Fibroblast of mammary gland (primary cell): ENCODE results near the gene MRPL4.

Source experiments
- DNase-seq: peaks from one replicate; pipeline ENCODE4 v3.0.0-alpha.2; 2010; ENCODE audit warnings: low read depth
- H3K4me3 ChIP-seq: 2 replicates; pipeline ENCODE4 v1.5.1; 2011; ENCODE audit warnings: low read depth, mild to moderate bottlenecking, low read length, moderate library complexity; ENCODE audit not compliant: control insufficient read depth
- TF ChIP-seq, protein P1 (sequence below): conservative IDR thresholded peaks from 2 replicates; pipeline ENCODE4 v1.5.1; 2011; ENCODE audit warnings: low read depth, low read length, inconsistent platforms; ENCODE audit not compliant: control insufficient read depth, insufficient read depth

The MRPL4 gene

DNA sequence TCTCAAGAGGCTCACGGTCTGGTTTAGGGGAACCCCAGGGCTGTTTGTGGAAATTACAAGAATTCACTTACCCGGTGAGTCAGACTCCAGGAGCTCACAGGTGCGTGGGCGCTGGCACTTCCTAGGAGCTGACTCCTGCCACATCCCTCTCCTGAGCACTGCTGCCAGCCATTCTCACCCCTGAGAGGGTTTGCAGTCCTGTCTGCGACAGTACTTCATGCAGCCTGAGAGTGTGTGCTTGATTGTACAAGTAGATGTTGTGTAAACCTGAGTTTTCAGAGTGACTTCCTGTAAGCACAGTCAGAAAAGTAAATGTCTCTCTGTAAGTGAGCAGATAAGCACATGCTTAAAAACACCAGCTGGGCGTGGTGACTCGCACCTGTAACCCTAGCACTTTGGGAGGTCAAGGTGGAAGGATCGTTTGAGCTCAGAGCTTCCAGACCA, 8.1 kb downstream of the MRPL4 start:
- no peak overlapping the region for H3K4me3 ChIP-seq
- TF ChIP-seq, protein P1, sequence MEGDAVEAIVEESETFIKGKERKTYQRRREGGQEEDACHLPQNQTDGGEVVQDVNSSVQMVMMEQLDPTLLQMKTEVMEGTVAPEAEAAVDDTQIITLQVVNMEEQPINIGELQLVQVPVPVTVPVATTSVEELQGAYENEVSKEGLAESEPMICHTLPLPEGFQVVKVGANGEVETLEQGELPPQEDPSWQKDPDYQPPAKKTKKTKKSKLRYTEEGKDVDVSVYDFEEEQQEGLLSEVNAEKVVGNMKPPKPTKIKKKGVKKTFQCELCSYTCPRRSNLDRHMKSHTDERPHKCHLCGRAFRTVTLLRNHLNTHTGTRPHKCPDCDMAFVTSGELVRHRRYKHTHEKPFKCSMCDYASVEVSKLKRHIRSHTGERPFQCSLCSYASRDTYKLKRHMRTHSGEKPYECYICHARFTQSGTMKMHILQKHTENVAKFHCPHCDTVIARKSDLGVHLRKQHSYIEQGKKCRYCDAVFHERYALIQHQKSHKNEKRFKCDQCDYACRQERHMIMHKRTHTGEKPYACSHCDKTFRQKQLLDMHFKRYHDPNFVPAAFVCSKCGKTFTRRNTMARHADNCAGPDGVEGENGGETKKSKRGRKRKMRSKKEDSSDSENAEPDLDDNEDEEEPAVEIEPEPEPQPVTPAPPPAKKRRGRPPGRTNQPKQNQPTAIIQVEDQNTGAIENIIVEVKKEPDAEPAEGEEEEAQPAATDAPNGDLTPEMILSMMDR: no peak
- DNase-seq: no peak

DNA sequence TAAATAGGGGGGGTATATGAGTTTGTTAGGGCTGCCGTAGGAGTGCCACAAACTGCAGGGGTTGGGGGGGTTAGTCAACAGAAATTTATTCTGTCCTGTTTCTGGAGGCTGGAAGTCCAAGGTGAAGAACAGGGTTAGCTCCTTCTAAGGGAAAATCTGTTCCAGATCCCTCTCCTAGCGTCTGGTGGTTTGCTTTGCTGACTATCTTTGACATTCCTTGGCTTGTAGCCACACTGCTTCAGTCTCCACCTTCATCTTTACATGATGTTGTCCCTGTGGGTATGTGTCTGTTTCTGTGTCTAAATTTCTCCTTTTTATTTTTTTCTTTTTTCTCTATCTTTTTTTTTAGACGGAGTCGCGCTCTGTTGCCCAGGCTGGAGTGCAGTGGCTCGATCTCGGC, 10.8 kb downstream of the MRPL4 start:
- TF ChIP-seq, protein P1: no peak
- peak; percentile 35 for DNase-seq
- no peak overlapping the region for H3K4me3 ChIP-seq

DNA sequence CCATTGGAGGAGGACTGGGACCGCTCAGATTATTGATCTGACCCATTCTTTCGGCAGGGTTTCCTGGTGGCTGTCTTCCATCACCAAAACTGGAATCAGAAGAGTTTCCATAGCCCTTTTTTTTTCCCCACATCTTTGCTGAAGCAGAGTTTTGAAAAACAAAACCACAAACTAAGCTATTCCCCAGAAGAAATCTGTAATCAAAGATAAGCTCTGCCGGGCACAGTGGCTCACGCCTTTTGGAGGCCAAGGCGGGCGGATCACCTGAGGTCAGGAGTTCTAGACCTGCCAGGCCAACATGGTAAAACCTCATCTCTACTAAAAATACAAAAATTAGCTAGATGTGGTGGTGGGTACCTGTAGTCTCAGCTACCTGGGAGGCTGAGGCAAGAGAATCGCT, 14.7 kb downstream of the MRPL4 start:
- no peak for DNase-seq
- TF ChIP-seq, protein P1: no peak
- H3K4me3 ChIP-seq: no peak overlapping the region

DNA sequence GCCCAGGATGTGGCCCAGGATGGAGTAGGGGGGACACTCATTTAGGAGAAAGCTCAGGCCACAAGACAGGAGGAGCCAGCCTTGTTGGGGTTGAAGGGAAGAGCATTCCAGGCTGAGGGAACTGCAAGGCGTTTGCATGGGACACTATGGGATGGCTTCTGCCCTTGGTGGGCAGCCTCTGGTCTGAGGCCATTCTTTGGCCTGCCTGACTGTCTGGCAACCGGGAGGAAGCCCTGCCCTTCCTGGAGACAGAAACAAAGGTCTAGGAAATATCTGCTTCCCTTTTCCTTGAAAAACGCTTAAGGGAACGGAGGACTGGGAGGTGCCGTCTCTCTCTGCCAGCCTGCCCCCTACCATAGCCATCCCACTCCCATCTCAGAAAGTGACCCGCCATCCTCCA, 16.1 kb downstream of the MRPL4 start:
- DNase-seq: no peak
- TF ChIP-seq, protein P1: no peak
- no peak overlapping the region for H3K4me3 ChIP-seq

DNA sequence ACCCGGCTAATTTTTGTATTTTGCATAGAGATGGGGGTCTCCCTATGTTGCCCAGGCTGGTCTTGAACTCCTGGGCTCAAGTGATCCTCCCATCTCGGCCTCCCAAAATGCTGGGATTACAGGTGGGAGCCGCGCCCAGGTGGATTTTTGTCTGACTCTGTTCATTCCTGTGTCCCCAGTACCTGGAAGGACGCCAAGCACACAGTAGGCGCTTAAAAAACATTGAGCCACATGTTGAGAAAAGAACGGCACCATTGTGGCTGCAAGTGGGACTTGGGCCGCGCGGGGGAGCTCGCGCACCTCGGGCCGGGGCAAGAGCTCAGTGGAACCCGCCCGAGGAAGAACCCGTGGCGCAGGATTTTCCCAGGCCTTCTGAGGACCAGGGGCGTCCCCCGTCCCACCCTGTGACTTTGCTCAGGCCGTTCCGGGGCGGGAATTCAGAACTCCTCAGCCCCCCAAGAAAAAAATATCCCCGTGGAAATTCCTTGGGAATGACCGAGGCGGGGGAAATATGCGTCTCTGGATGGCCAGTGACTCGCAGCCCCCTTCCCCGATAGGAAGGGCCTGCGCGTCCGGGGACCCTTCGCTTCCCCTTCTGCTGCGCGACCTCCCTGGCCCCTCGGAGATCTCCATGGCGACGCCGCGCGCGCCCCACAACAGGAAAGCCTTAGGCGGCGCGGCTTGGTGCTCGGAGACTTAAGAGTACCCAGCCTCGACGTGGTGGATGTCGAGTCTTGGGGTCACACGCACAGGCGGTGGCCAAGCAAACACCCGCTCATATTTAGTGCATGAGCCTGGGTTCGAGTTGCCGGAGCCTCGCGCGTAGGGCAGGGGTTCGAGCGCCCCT, 17.5 kb downstream of the MRPL4 start:
- H3K4me3 ChIP-seq: peak overlapping the region; percentile 24
- peak; percentile 64 for DNase-seq
- TF ChIP-seq, protein P1: peak; percentile 80

DNA sequence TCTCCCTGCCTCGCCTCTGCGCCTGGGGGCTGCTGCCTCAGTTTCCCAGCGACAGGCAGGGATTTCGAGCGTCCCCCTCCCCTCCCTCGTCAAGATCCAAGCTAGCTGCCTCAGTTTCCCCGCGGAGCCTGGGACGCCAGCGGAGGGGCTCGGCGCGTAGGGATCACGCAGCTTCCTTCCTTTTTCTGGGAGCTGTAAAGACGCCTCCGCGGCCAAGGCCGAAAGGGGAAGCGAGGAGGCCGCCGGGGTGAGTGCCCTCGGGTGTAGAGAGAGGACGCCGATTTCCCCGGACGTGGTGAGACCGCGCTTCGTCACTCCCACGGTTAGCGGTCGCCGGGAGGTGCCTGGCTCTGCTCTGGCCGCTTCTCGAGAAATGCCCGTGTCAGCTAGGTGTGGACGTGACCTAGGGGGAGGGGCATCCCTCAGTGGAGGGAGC, 18.2 kb downstream of the MRPL4 start:
- H3K4me3 ChIP-seq: peak overlapping the region; percentile 24
- DNase-seq: no peak

More for the DNA sequence above, 18.2 kb downstream of the MRPL4 start:
- TF ChIP-seq, protein P1: no peak
